Pericardium fibroblast (primary cell): ENCODE data around the gene KIAA1217. TPM values are rescaled to one million over a fixed set of nuclear protein-coding genes. Genes with fewer than 3 reads are reported as not detected.

ENCODE experiments used
- total RNA-seq: library from RNA; depleted of rRNA; stranded (reverse); fragments of >200 nt; gene quantifications from 2 replicates; pipeline ENCODE4 v1.2.3, GENCODE V29; 2015

Gene KIAA1217
- total RNA-seq, result 14.7 and 16.4 TPM in 2 replicates

GRCh38 chr10:24208661-24209431 lies at the start of gene KIAA1217:
Gene KIAA1217 (plus strand): TSS chr10:24209138. CDS start chr10:24209194, 56 bp downstream.

